Naive thymus-derived CD8-positive, alpha-beta T cell (primary cell): ENCODE results near the gene SHKBP1. TPM values are rescaled to one million over a fixed set of nuclear protein-coding genes. Genes with fewer than 3 reads are reported as not detected.
"Not testable (repeated sequence)": the region's sequence is repeated elsewhere in the genome, so short reads cannot be mapped to it uniquely, and the experiment has no call there.

Source experiments
- ATAC-seq, 2 donors: fragments of 150-1000 bp; cut with Tn5 transposase in 1 of 2; sonication (Bioruptor Pico), chemical (Tn5 transposase) in 1 of 2; 1 replicate in 1 of 2; 2 replicates in 1 of 2; pipeline ENCODE4 v1.10.0; 2021; ENCODE audit warnings: mild to moderate bottlenecking in 2 of 2, moderate library complexity in 2 of 2
- POLR2A ChIA-PET: fragments of 350-600 bp; sonication (Branson Sonifier 250); formaldehyde crosslinking; loops from one replicate; lab custom pipeline; 2021; ENCODE audit warnings: antibody characterized with exemption; lab: Charles Lee
- DNase-seq, 10 donors: peaks; one replicate each; pipeline versions ENCODE4 v3.0.0 to v3.0.0-alpha.2; 2020 to 2022
- H3K27ac Mint-ChIP-seq, 10 donors: one replicate each; pipeline ENCODE4 v1.8.0; 2020 to 2022; ENCODE audit warnings: mild to moderate bottlenecking in 10 of 10, mixed read lengths in 10 of 10, moderate library complexity in 4 of 10, inconsistent platforms in 1 of 10
- H3K27me3 Mint-ChIP-seq, 5 donors: one replicate each; pipeline ENCODE4 v1.8.0; 2021 to 2022; ENCODE audit warnings: mixed read lengths in 5 of 5
- H3K36me3 Mint-ChIP-seq, 3 donors: one replicate each; pipeline ENCODE4 v1.8.0; 2020 to 2022; ENCODE audit warnings: mixed read lengths in 3 of 3, mild to moderate bottlenecking in 2 of 3, inconsistent platforms in 1 of 3
- H3K4me1 Mint-ChIP-seq, 4 donors: one replicate each; pipeline ENCODE4 v1.8.0; 2021 to 2022; ENCODE audit warnings: mixed read lengths in 4 of 4
- H3K4me3 Mint-ChIP-seq, 10 donors: one replicate each; pipeline ENCODE4 v1.8.0; 2020 to 2022; ENCODE audit warnings: mild to moderate bottlenecking in 10 of 10, mixed read lengths in 10 of 10, moderate library complexity in 6 of 10, inconsistent platforms in 1 of 10
- H3K9me3 Mint-ChIP-seq, 9 donors: one replicate each; pipeline ENCODE4 v1.8.0; 2020 to 2022; ENCODE audit warnings: mixed read lengths in 9 of 9, mild to moderate bottlenecking in 3 of 9, inconsistent platforms in 1 of 9, moderate library complexity in 1 of 9
- polyA plus RNA-seq, 3 donors: library from polyadenylated mRNA; unstranded; fragments of 300-500 nt; fragmentation: Illumina TruSeq; gene quantifications; one replicate each; pipeline ENCODE4 v1.2.3, GENCODE V29; 2021
- total RNA-seq, 8 experiments: library from RNA in 2 of 8; stranded (reverse) in 2 of 8; gene quantifications; one replicate each; pipeline ENCODE4 v1.2.3 and lab custom pipeline; 2021 to 2026

The SHKBP1 gene
- total and polyA plus RNA-seq, 5 experiments from 2014 or later = 85.3 to 122 (median 98.9) TPM

- not testable (repeated sequence) for H3K9me3 Mint-ChIP-seq, DNase-seq, ATAC-seq, H3K4me3 Mint-ChIP-seq, H3K36me3 Mint-ChIP-seq, H3K27ac Mint-ChIP-seq
- Mint-ChIP-seq H3K4me1 (peaks cover 7 to 12% (median 10%) of the 10 kb centered on the region in 4 donors), H3K27me3 (peaks cover 24 to 43% (median 27%) of the 10 kb centered on the region in 5 donors)
- POLR2A ChIA-PET = interaction anchor here (0.7 kb wide), 1 partner anchor 567 kb away, joined by 3 read pairs; no protein-coding TSS in a partner anchor
These were observed 30.4 kb upstream of the SHKBP1 start for GRCh38 chr19:40546153-40546841.

- H3K27me3 Mint-ChIP-seq = peaks cover 24 to 51% (median 30%) of the 10 kb centered on the region in 5 donors
These were observed 29.5 kb upstream of the SHKBP1 start for GRCh38 chr19:40547190-40547589.

GRCh38 chr19:40547836-40548235 is 28.8 kb upstream of the SHKBP1 start:
- Mint-ChIP-seq H3K4me1 (peaks cover 7 to 12% (median 10%) of the 10 kb centered on the region in 4 donors), H3K27me3 (peaks cover 29 to 55% (median 31%) of the 10 kb centered on the region in 5 donors), H3K9me3 (peaks cover 0 to 5% (median 0%) of the 10 kb centered on the region in 9 donors), H3K27ac (no peak overlapping the region), H3K36me3 (peaks cover 0 to 2% (median 0%) of the 10 kb centered on the region in 3 donors), H3K4me3 (no peak overlapping the region)
- DNase-seq (no peak), ATAC-seq (no peak)
- POLR2A ChIA-PET = interaction anchor here (0.6 kb wide), 1 partner anchor 90 kb away, joined by 4 read pairs; no protein-coding TSS in a partner anchor

More at GRCh38 chr19:40547190-40547589, 29.5 kb upstream of the SHKBP1 start:
- H3K27ac Mint-ChIP-seq, H3K36me3 Mint-ChIP-seq, DNase-seq, POLR2A ChIA-PET, H3K4me3 Mint-ChIP-seq, H3K9me3 Mint-ChIP-seq, ATAC-seq: not testable (repeated sequence)
- H3K4me1 Mint-ChIP-seq = peaks cover 7 to 12% (median 10%) of the 10 kb centered on the region in 4 donors

GRCh38 chr19:40549007-40549708 is 27.5 kb upstream of the SHKBP1 start:
- H3K4me1 Mint-ChIP-seq = peaks cover 7 to 20% (median 12%) of the 10 kb centered on the region in 4 donors
- DNase-seq = peak; percentile 52 to 82 (median 64)
- peak overlapping the region in 5 of 10 donors; percentile 14 to 54 (median 43) for H3K4me3 Mint-ChIP-seq
- peak overlapping the region in 1 of 10 donors; percentile 63 for H3K27ac Mint-ChIP-seq
- POLR2A ChIA-PET = interaction anchor here (1.2 kb wide), 1 partner anchor 55 kb away, joined by 3 read pairs; no protein-coding TSS in a partner anchor
- H3K9me3 Mint-ChIP-seq = peaks cover 0 to 5% (median 0%) of the 10 kb centered on the region in 9 donors
- peaks cover 35 to 65% (median 43%) of the 10 kb centered on the region in 5 donors for H3K27me3 Mint-ChIP-seq
- H3K36me3 Mint-ChIP-seq = peaks cover 0 to 2% (median 2%) of the 10 kb centered on the region in 3 donors
- ATAC-seq = peak; percentile 92 to 99

- Mint-ChIP-seq H3K36me3 (peaks cover 0 to 2% (median 2%) of the 10 kb centered on the region in 3 donors), H3K27me3 (peaks cover 41 to 77% (median 54%) of the 10 kb centered on the region in 5 donors), H3K4me1 (peaks cover 7 to 20% (median 12%) of the 10 kb centered on the region in 4 donors), H3K4me3 (no peak overlapping the region), H3K9me3 (peaks cover 0 to 3% (median 0%) of the 10 kb centered on the region in 9 donors), H3K27ac (no peak overlapping the region)
- DNase-seq = no peak
- ATAC-seq = no peak
- POLR2A ChIA-PET = interaction anchor here (0.9 kb wide), 1 partner anchor 36 kb away, joined by 3 read pairs; no protein-coding TSS in a partner anchor
These were observed 25.7 kb upstream of the SHKBP1 start for GRCh38 chr19:40550951-40551350.

GRCh38 chr19:40552848-40553247 is 23.8 kb upstream of the SHKBP1 start:
- ATAC-seq (no peak), DNase-seq (no peak)
- H3K36me3 Mint-ChIP-seq = peaks cover 0 to 2% (median 0%) of the 10 kb centered on the region in 3 donors
- no peak overlapping the region for H3K4me3 Mint-ChIP-seq
- H3K27ac Mint-ChIP-seq = no peak overlapping the region
- peaks cover 7 to 20% (median 12%) of the 10 kb centered on the region in 4 donors for H3K4me1 Mint-ChIP-seq
- POLR2A ChIA-PET = no interaction called here
- H3K9me3 Mint-ChIP-seq = no peaks in the 10 kb centered on the region
- H3K27me3 Mint-ChIP-seq = peaks cover 31 to 80% (median 53%) of the 10 kb centered on the region in 5 donors

GRCh38 chr19:40553885-40554857 is 22.5 kb upstream of the SHKBP1 start:
- Mint-ChIP-seq H3K27ac (peak overlapping the region in 1 of 10 donors; percentile 71), H3K4me1 (peaks cover 5 to 15% (median 8%) of the 10 kb centered on the region in 4 donors), H3K27me3 (peaks cover 27 to 72% (median 52%) of the 10 kb centered on the region in 5 donors), H3K36me3 (peaks cover 0 to 2% (median 0%) of the 10 kb centered on the region in 3 donors), H3K9me3 (no peaks in the 10 kb centered on the region), H3K4me3 (no peak overlapping the region)
- ATAC-seq = no peak
- DNase-seq = no peak
- POLR2A ChIA-PET = no interaction called here

- H3K27me3 Mint-ChIP-seq = peaks cover 19 to 56% (median 45%) of the 10 kb centered on the region in 5 donors
- POLR2A ChIA-PET = no interaction called here
- H3K27ac Mint-ChIP-seq = no peak overlapping the region
- peaks cover 0 to 2% (median 0%) of the 10 kb centered on the region in 3 donors for H3K36me3 Mint-ChIP-seq
- H3K4me1 Mint-ChIP-seq = peaks cover 7 to 23% (median 15%) of the 10 kb centered on the region in 4 donors
- DNase-seq = no peak
- no peak overlapping the region for H3K4me3 Mint-ChIP-seq
- H3K9me3 Mint-ChIP-seq = no peaks in the 10 kb centered on the region
- no peak for ATAC-seq
These were observed 20.5 kb upstream of the SHKBP1 start for GRCh38 chr19:40555978-40556689.

GRCh38 chr19:40556953-40557530 is 19.6 kb upstream of the SHKBP1 start:
- H3K4me1 Mint-ChIP-seq = peaks cover 10 to 29% (median 19%) of the 10 kb centered on the region in 4 donors
- POLR2A ChIA-PET = interaction anchor here (0.7 kb wide), 1 partner anchor 56 kb away, joined by 4 read pairs; no protein-coding TSS in a partner anchor
- no peak overlapping the region for H3K27ac Mint-ChIP-seq
- no peak for DNase-seq
- peaks cover 0 to 4% (median 0%) of the 10 kb centered on the region in 3 donors for H3K36me3 Mint-ChIP-seq
- no peaks in the 10 kb centered on the region for H3K9me3 Mint-ChIP-seq
- no peak for ATAC-seq
- H3K4me3 Mint-ChIP-seq = no peak overlapping the region
- H3K27me3 Mint-ChIP-seq = peaks cover 22 to 50% (median 45%) of the 10 kb centered on the region in 5 donors

GRCh38 chr19:40559394-40559793 is 17.3 kb upstream of the SHKBP1 start:
- no peak for ATAC-seq
- DNase-seq = no peak
- H3K36me3 Mint-ChIP-seq = peaks cover 0 to 3% (median 2%) of the 10 kb centered on the region in 3 donors
- H3K27ac Mint-ChIP-seq = peak overlapping the region in 1 of 10 donors; percentile 8
- peaks cover 10 to 22% (median 17%) of the 10 kb centered on the region in 4 donors for H3K4me1 Mint-ChIP-seq
- H3K27me3 Mint-ChIP-seq = peaks cover 15 to 39% (median 27%) of the 10 kb centered on the region in 5 donors
- H3K4me3 Mint-ChIP-seq = peak overlapping the region in 6 of 10 donors; percentile 7 to 71 (median 38)
- no peaks in the 10 kb centered on the region for H3K9me3 Mint-ChIP-seq
- POLR2A ChIA-PET = no interaction called here

- Mint-ChIP-seq H3K36me3 (peaks cover 0 to 3% (median 2%) of the 10 kb centered on the region in 3 donors), H3K4me3 (peak overlapping the region in 3 of 10 donors; percentile 7 to 61 (median 31)), H3K27ac (no peak overlapping the region), H3K9me3 (no peaks in the 10 kb centered on the region), H3K4me1 (peaks cover 10 to 22% (median 17%) of the 10 kb centered on the region in 4 donors), H3K27me3 (peaks cover 13 to 38% (median 27%) of the 10 kb centered on the region in 5 donors)
- peak in 1 of 2 donors; percentile 57 for ATAC-seq
- POLR2A ChIA-PET = no interaction called here
- no peak for DNase-seq
These were observed 16.6 kb upstream of the SHKBP1 start for GRCh38 chr19:40560092-40560507.
